Measurements from ENCODE around the gene P2RX5.

The P2RX5 gene

DNA sequence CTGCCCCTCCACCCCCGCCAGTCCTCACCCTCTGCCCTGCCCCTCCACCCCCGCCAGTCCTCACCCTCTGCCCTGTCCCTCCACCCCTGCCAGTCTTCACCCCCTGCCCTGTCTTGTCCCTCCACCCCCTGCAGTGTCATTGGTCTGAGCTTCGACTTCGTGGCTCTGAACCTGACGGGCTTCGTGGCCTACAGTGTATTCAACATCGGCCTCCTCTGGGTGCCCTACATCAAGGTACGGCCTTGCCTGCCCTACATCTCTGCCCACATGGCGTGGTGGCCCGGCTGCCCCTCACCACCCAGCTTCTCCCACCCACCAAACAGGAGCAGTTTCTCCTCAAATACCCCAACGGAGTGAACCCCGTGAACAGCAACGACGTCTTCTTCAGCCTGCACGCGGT, 39.6 kb downstream of the P2RX5 start:
- H3K4me1 ChIP-seq = no peaks in the 10 kb centered on the region; the same call in 1 of the 2 replicates
- H3K4me3 ChIP-seq (ENCODE audit: low read depth, low read length) = no peak overlapping the region
- H3K27me3 ChIP-seq = no peaks in the 10 kb centered on the region
- H3K36me3 ChIP-seq = no peaks in the 10 kb centered on the region
- TF ChIP-seq, protein P1, sequence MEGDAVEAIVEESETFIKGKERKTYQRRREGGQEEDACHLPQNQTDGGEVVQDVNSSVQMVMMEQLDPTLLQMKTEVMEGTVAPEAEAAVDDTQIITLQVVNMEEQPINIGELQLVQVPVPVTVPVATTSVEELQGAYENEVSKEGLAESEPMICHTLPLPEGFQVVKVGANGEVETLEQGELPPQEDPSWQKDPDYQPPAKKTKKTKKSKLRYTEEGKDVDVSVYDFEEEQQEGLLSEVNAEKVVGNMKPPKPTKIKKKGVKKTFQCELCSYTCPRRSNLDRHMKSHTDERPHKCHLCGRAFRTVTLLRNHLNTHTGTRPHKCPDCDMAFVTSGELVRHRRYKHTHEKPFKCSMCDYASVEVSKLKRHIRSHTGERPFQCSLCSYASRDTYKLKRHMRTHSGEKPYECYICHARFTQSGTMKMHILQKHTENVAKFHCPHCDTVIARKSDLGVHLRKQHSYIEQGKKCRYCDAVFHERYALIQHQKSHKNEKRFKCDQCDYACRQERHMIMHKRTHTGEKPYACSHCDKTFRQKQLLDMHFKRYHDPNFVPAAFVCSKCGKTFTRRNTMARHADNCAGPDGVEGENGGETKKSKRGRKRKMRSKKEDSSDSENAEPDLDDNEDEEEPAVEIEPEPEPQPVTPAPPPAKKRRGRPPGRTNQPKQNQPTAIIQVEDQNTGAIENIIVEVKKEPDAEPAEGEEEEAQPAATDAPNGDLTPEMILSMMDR (IDR thresholded peaks at IDR 0.05; ENCODE audit: low read depth, low read length) = no peak
- H3K9me3 ChIP-seq = no peaks in the 10 kb centered on the region
- no peak for DNase-seq

DNA sequence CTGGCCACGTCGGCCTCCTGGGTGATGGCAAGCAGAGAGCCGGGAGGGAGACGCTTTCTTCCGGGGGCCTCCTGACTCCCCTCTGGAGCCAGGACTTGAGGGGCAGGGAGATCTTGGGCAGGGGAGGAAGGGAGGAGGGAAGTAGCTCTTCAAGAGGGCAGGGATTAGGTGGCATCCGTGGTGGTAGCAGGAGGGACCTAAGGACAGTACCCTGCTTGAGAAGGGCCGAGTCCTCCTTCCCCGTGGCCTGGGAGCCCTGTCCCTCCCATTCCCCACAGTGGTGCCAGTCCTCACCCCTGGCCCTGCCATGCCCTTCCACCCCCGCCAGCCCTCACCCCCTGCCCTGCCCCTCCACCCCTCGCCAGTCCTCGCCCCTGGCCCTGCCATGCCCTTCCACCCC, 40.2 kb downstream of the P2RX5 start:
- H3K27me3 ChIP-seq = no peaks in the 10 kb centered on the region
- DNase-seq = no peak
- no peaks in the 10 kb centered on the region; the same call in 1 of the 2 replicates for H3K4me1 ChIP-seq
- TF ChIP-seq, protein P1 (IDR thresholded peaks at IDR 0.05; ENCODE audit: low read depth, low read length) = no peak
- no peaks in the 10 kb centered on the region for H3K36me3 ChIP-seq
- H3K9me3 ChIP-seq = no peaks in the 10 kb centered on the region
- H3K4me3 ChIP-seq (ENCODE audit: low read depth, low read length) = no peak overlapping the region

DNA sequence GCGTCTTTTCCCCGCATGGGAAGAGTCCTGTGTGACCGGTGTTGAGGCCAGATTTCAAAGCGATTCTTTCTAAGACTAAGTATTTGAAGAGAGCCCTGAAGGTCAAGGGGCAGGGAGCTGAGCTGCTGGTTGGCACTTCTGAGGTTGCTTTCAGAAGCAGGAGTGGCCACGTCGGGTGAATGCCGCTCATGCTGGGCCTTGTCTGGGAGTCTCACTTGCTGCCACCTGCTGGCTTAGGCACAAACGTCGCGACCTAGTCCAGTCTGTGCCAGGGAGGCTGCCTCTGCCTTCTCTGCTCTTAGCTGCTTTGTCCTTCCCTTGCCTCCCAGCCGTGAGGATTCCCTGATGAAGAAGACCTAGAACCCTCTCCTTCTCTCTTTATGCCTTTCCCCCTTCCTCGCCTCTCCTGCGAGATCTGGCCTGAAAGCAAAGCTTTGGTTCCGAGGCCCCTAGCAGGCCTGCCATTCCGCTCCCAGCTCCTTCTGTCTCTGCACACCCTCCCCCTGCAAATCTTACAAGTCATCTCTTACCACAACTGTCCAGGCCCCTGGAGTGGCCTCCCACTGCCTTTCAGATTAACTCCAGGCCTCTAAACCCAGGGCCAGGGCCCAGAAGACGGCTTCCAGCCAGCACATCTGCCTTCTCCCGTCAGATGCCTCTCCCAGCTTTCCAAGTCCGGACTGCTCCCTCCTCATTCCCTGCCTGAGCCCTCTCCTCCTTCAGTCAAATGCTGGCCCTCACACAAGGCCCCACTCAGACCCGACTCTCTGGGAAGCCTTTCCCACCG, 48.0 kb downstream of the P2RX5 start:
- peak; percentile 69 for DNase-seq
- TF ChIP-seq, protein P1 (IDR thresholded peaks at IDR 0.05; ENCODE audit: low read depth, low read length) = peak; percentile 60
- Histone ChIP-seq H3K4me1 (no peaks in the 10 kb centered on the region), H3K36me3 (no peaks in the 10 kb centered on the region), H3K9me3 (no peaks in the 10 kb centered on the region), H3K27me3 (no peaks in the 10 kb centered on the region), H3K4me3 (ENCODE audit: low read depth, low read length) (no peak overlapping the region)

DNA sequence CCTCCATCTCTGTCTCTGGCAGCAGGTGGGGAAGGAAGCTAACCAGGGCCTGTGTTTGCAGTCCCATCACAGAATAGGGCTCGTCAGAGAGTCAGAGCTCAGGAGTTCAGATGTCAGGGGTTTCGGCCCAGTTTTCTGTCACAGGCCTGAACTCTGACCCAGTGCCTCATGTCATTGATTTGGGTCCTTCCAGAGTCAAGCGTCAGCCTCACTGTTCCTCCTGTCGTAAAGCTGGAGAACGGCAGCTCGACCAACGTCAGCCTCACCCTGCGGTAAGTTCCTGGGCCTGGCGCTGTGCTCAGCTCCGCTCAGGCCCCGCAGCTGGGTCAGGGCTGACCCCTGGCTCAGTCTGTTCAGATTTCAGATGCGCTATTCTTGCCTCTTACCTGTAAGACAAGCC, 48.7 kb downstream of the P2RX5 start:
- no peaks in the 10 kb centered on the region for H3K27me3 ChIP-seq
- TF ChIP-seq, protein P1 (IDR thresholded peaks at IDR 0.05; ENCODE audit: low read depth, low read length) = no peak
- no peaks in the 10 kb centered on the region for H3K4me1 ChIP-seq
- H3K9me3 ChIP-seq = no peaks in the 10 kb centered on the region
- no peak for DNase-seq
- H3K4me3 ChIP-seq (ENCODE audit: low read depth, low read length) = no peak overlapping the region
- no peaks in the 10 kb centered on the region for H3K36me3 ChIP-seq

DNA sequence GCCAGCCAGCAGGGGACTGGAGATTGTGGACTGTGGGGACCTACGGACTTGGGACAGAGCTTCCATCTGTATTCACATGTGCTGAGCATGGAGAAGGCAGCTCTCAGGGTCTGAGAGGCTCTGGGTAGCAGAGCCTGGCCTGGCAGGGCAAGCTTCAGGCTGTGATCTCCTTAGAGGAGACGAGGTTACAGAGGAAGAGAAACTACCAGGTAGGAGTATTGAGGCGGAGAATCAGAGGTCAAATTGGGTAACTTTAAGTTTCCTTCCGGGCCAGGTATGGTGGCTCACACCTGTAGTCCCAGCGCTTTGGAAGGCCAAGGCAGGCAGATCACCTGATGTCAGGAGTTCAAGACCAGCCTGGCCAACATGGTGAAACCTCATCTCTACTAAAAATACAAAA, 50.6 kb downstream of the P2RX5 start:
- Histone ChIP-seq H3K4me1 (no peaks in the 10 kb centered on the region), H3K9me3 (no peaks in the 10 kb centered on the region), H3K36me3 (no peaks in the 10 kb centered on the region), H3K4me3 (ENCODE audit: low read depth, low read length) (no peak overlapping the region), H3K27me3 (no peaks in the 10 kb centered on the region)
- no peak for DNase-seq
- TF ChIP-seq, protein P1 (IDR thresholded peaks at IDR 0.05; ENCODE audit: low read depth, low read length) = no peak

DNA sequence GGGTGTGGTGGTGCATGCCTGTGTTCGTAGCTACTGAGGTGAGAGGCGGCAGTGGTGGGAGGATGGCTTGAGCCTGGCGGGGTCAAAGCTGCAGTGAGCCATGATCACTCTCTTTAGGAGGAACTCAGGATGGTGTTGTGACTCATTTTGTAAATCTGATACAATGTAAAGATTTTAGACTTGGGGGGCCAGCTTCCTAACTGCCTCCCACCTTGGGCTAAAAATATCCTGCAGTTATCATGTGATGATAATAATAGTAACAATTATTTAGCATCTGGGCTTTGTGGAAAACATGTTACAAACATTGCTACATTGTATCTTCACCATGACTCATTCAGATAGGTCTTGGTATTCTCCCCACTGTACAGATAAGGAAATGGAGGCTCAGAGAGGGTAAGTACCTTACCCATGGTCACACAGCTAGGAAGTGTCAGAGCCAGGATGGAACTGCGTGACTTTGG, 52.0 kb downstream of the P2RX5 start:
- H3K27me3 ChIP-seq = no peaks in the 10 kb centered on the region
- no peak for DNase-seq
- no peaks in the 10 kb centered on the region for H3K9me3 ChIP-seq
- H3K36me3 ChIP-seq = no peaks in the 10 kb centered on the region
- no peaks in the 10 kb centered on the region for H3K4me1 ChIP-seq
- TF ChIP-seq, protein P1 (IDR thresholded peaks at IDR 0.05; ENCODE audit: low read depth, low read length) = no peak
- H3K4me3 ChIP-seq (ENCODE audit: low read depth, low read length) = no peak overlapping the region
